Liver (tissue), 9 donors: ENCODE data around the gene CHSY1. TPM values are rescaled to one million over a fixed set of nuclear protein-coding genes. Genes with fewer than 3 reads are reported as not detected.

Experiments used
- DNase-seq: peaks from one replicate; pipeline ENCODE4 v3.0.0-alpha.2; 2017; ENCODE audit warnings: low spot score
- H3K27ac ChIP-seq, 2 donors: one replicate each; pipeline ENCODE4 v1.7.0; 2013; ENCODE audit warnings: inconsistent platforms in 2 of 2, low read length in 2 of 2, control low read depth in 1 of 2, low read depth in 1 of 2, mild to moderate bottlenecking in 1 of 2
- H3K27me3 ChIP-seq, 4 donors: one replicate each; pipeline versions ENCODE4 v1.6.1 to v1.7.0; 2013; ENCODE audit warnings: low read length in 3 of 4, inconsistent platforms in 1 of 4, mild to moderate bottlenecking in 1 of 4, moderate library complexity in 1 of 4; ENCODE audit not compliant: control insufficient read depth in 4 of 4, insufficient read depth in 4 of 4
- H3K36me3 ChIP-seq, 4 donors: one replicate each; pipeline versions ENCODE4 v1.6.1 to v1.7.0; 2013; ENCODE audit warnings: low read length in 3 of 4, mild to moderate bottlenecking in 3 of 4, low read depth in 1 of 4, moderate library complexity in 1 of 4; ENCODE audit not compliant: control insufficient read depth in 4 of 4, insufficient read depth in 3 of 4
- H3K4me1 ChIP-seq, 4 donors: one replicate each; pipeline versions ENCODE4 v1.6.1 to v1.7.0; 2013; ENCODE audit warnings: low read length in 3 of 4, mild to moderate bottlenecking in 3 of 4, moderate library complexity in 1 of 4; ENCODE audit not compliant: control insufficient read depth in 4 of 4, insufficient read depth in 4 of 4
- H3K4me3 ChIP-seq, 3 donors: one replicate each; pipeline versions ENCODE4 v1.6.1 to v1.7.0; 2013; ENCODE audit warnings: low read length in 3 of 3, control low read depth in 1 of 3, low read depth in 1 of 3, mild to moderate bottlenecking in 1 of 3
- H3K9ac ChIP-seq, 2 donors: one replicate each; pipeline ENCODE4 v1.7.0; 2013; ENCODE audit warnings: low read length in 2 of 2, mild to moderate bottlenecking in 2 of 2, moderate library complexity in 2 of 2, control low read depth in 1 of 2, low read depth in 1 of 2
- H3K9me3 ChIP-seq, 4 donors: one replicate each; pipeline versions ENCODE4 v1.6.1 to v1.7.0; 2013; ENCODE audit warnings: low read length in 3 of 4; ENCODE audit not compliant: control insufficient read depth in 4 of 4
- FOXA1 ChIP-seq: IDR thresholded peaks from 2 replicates; pipeline ENCODE4 v1.6.1; 2016; ENCODE audit warnings: antibody characterized with exemption
- GABPA ChIP-seq, 2 donors: IDR thresholded peaks in 1 of 2; conservative IDR thresholded peaks in 1 of 2; 2 replicates each; pipeline ENCODE4 v1.6.1; 2016; ENCODE audit warnings: antibody characterized with exemption in 2 of 2, mild to moderate bottlenecking in 1 of 2, moderate library complexity in 1 of 2
- HNF4A ChIP-seq, 2 donors: conservative IDR thresholded peaks; 2 replicates each; pipeline ENCODE4 v1.6.1; 2016; ENCODE audit warnings: antibody characterized with exemption in 2 of 2, mild to moderate bottlenecking in 2 of 2
- HNF4G ChIP-seq: IDR thresholded peaks from 2 replicates; pipeline ENCODE4 v1.6.1; 2016; ENCODE audit warnings: antibody characterized with exemption
- MAX ChIP-seq: IDR thresholded peaks from 2 replicates; pipeline ENCODE4 v1.6.1; 2016; ENCODE audit warnings: antibody characterized with exemption
- TAF1 ChIP-seq: conservative IDR thresholded peaks from 2 replicates; pipeline ENCODE4 v1.6.1; 2016; ENCODE audit warnings: antibody characterized with exemption, mild to moderate bottlenecking
- YY1 ChIP-seq: IDR thresholded peaks from 2 replicates; pipeline ENCODE4 v1.6.1; 2016; ENCODE audit warnings: antibody characterized with exemption, mild to moderate bottlenecking
- WGBS: extraction: QIAGEN DNeasy Blood & Tissue Kit; methylation state at CpG from one replicate; pipeline ENCODE4 v1.1.7; 2013; 5-methylcytosine and 5-hydroxymethylcytosine counted together
- polyA plus RNA-seq, 2 donors: library from polyadenylated mRNA; stranded (reverse) in 1 of 2; unstranded in 1 of 2; fragments of 200-250 nt in 1 of 2; fragments of >200 nt in 1 of 2; fragmentation: Nextera tagmentation in 1 of 2; extraction: Ambion mirVana in 1 of 2; gene quantifications; one replicate each; pipeline versions ENCODE4 v1.2.1 to v1.2.3, GENCODE V29; 2013 to 2015
- total RNA-seq, 2 donors: library from RNA; depleted of rRNA; stranded (reverse); fragments of >200 nt; gene quantifications; one replicate each; pipeline ENCODE4 v1.2.3, GENCODE V29; 2014
- TF ChIP-seq, protein P1 (sequence below): IDR thresholded peaks from 2 replicates; pipeline ENCODE4 v1.6.1; 2016; ENCODE audit warnings: antibody characterized with exemption, mild to moderate bottlenecking
- TF ChIP-seq, protein P2 (sequence below): IDR thresholded peaks from 2 replicates; pipeline ENCODE4 v1.6.1; 2016; ENCODE audit warnings: antibody characterized with exemption
- TF ChIP-seq, protein P3 (sequence below): IDR thresholded peaks from 2 replicates; pipeline ENCODE4 v1.6.1; 2016; ENCODE audit warnings: antibody characterized with exemption
- donor health status: healthy.
- donor health status: healthy.
- donor health status: healthy.
- donor health status: healthy.
- donor health status: healthy.

The CHSY1 gene
- total and polyA plus RNA-seq, 4 donors, result 1.4 to 12.3 (median 6.6) TPM

DNA sequence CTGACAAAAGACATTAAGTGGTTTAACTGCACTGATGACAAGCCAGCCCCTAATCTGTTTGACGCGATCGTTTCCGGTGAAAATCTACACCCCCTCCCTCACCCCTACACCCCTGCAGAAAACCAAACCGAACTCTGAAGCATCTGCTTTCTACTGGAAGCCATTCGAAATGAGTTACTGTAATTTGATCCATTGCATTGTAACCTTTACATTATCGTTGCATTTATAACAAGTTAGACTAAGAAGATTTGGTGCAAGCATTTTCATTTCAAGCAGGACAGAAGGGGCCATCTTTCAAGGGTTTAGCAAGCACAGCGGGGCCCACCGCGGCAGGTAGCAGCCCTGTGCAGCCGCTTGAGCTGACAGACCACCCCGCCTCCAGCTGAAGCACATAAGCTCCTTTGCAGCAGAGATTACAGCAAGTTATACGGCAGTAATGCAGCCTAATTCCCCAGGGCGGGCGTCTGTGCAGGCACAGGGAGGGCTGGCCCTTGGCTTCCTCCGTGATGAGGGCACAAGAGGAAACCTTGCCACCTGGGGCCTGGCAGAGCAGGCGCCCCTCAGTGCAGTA is 79.3 kb downstream of the CHSY1 start:
- no peaks in the 10 kb centered on the region for H3K27me3 ChIP-seq
- H3K27ac ChIP-seq, result no peak overlapping the region
- H3K4me1 ChIP-seq, result peaks cover 0 to 13% (median 2%) of the 10 kb centered on the region in 4 donors
- H3K4me3 ChIP-seq, result no peak overlapping the region
- H3K9me3 ChIP-seq, result no peaks in the 10 kb centered on the region
- DNase-seq, result no peak
- 83% methylated on average over 17 of the region's 17 CpGs for WGBS
- TF ChIP-seq YY1 (no peak), HNF4A (conservative IDR thresholded peaks at IDR 0.05) (no peak)
- TF ChIP-seq, protein P1, sequence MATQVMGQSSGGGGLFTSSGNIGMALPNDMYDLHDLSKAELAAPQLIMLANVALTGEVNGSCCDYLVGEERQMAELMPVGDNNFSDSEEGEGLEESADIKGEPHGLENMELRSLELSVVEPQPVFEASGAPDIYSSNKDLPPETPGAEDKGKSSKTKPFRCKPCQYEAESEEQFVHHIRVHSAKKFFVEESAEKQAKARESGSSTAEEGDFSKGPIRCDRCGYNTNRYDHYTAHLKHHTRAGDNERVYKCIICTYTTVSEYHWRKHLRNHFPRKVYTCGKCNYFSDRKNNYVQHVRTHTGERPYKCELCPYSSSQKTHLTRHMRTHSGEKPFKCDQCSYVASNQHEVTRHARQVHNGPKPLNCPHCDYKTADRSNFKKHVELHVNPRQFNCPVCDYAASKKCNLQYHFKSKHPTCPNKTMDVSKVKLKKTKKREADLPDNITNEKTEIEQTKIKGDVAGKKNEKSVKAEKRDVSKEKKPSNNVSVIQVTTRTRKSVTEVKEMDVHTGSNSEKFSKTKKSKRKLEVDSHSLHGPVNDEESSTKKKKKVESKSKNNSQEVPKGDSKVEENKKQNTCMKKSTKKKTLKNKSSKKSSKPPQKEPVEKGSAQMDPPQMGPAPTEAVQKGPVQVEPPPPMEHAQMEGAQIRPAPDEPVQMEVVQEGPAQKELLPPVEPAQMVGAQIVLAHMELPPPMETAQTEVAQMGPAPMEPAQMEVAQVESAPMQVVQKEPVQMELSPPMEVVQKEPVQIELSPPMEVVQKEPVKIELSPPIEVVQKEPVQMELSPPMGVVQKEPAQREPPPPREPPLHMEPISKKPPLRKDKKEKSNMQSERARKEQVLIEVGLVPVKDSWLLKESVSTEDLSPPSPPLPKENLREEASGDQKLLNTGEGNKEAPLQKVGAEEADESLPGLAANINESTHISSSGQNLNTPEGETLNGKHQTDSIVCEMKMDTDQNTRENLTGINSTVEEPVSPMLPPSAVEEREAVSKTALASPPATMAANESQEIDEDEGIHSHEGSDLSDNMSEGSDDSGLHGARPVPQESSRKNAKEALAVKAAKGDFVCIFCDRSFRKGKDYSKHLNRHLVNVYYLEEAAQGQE, result no peak
- no peak overlapping the region for H3K9ac ChIP-seq
- peaks cover 0 to 3% (median under 1%) of the 10 kb centered on the region in 4 donors for H3K36me3 ChIP-seq

DNA sequence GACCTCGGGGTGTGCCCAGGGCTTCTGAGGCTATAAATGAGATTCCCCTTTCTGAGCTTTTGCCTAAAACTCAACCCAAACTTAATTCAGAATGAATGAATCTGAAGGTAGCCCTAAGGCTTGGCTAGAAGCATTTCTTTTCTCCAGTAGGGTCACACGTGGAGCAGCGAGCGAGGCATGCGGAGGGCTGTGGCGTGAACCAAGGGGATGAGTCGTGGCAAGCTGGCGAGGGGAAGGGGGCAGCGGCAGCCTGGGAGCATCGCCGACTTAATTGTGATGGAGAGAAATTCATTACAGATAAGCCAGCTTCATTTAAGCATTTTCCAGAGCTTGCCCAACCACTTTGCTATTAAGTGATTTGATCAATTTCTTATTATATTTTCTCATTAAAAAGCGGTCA is 79.9 kb downstream of the CHSY1 start:
- H3K4me1 ChIP-seq, result peaks cover 0 to 13% (median 2%) of the 10 kb centered on the region in 4 donors
- DNase-seq, result no peak

More for the DNA sequence above, 79.9 kb downstream of the CHSY1 start:
- H3K9me3 ChIP-seq, result no peaks in the 10 kb centered on the region
- peaks cover 0 to 1% (median 0%) of the 10 kb centered on the region in 4 donors for H3K36me3 ChIP-seq
- 92% methylated on average over 12 of the region's 12 CpGs for WGBS
- H3K9ac ChIP-seq, result no peak overlapping the region
- no peaks in the 10 kb centered on the region for H3K27me3 ChIP-seq
- H3K4me3 ChIP-seq, result no peak overlapping the region
- H3K27ac ChIP-seq, result no peak overlapping the region
- TF ChIP-seq GABPA (IDR thresholded peaks at IDR 0.05 in 1 of 2, conservative IDR thresholded peaks at IDR 0.05 in 1 of 2) (no peak), HNF4G (no peak), FOXA1 (no peak), TAF1 (no peak), MAX (no peak), YY1 (no peak)
- TF ChIP-seq, protein P2, sequence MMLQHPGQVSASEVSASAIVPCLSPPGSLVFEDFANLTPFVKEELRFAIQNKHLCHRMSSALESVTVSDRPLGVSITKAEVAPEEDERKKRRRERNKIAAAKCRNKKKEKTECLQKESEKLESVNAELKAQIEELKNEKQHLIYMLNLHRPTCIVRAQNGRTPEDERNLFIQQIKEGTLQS, result no peak
- TF ChIP-seq, protein P3, sequence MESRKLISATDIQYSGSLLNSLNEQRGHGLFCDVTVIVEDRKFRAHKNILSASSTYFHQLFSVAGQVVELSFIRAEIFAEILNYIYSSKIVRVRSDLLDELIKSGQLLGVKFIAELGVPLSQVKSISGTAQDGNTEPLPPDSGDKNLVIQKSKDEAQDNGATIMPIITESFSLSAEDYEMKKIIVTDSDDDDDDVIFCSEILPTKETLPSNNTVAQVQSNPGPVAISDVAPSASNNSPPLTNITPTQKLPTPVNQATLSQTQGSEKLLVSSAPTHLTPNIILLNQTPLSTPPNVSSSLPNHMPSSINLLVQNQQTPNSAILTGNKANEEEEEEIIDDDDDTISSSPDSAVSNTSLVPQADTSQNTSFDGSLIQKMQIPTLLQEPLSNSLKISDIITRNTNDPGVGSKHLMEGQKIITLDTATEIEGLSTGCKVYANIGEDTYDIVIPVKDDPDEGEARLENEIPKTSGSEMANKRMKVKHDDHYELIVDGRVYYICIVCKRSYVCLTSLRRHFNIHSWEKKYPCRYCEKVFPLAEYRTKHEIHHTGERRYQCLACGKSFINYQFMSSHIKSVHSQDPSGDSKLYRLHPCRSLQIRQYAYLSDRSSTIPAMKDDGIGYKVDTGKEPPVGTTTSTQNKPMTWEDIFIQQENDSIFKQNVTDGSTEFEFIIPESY, result no peak
